Measurements from ENCODE around the gene GRHL1. TPM values are rescaled to one million over a fixed set of nuclear protein-coding genes. Genes with fewer than 3 reads are reported as not detected.

Gene GRHL1
- total RNA-seq, 1 donor from 2014 or later: 3.9 TPM

- TF ChIP-seq CTCF (conservative IDR thresholded peaks at IDR 0.05; ENCODE audit: low read depth, low read length): no peak
- no peak for DNase-seq (ENCODE audit: low read depth)
- H3K4me3 ChIP-seq (ENCODE audit: low read depth, low read length): no peak overlapping the region
These were observed 13.0 kb downstream of the GRHL1 start for GRCh38 chr2:9964334-9964980.

GRCh38 chr2:9965119-9965822 lies 13.8 kb downstream of the GRHL1 start:
- no peak for TF ChIP-seq CTCF (conservative IDR thresholded peaks at IDR 0.05; ENCODE audit: low read depth, low read length)

GRCh38 chr2:9966491-9967022 lies 15.1 kb downstream of the GRHL1 start:
- no peak for TF ChIP-seq CTCF (conservative IDR thresholded peaks at IDR 0.05; ENCODE audit: low read depth, low read length)
- H3K4me3 ChIP-seq (ENCODE audit: low read depth, low read length): no peak overlapping the region
- no peak for DNase-seq (ENCODE audit: low read depth)

More at GRCh38 chr2:9965119-9965822, 13.8 kb downstream of the GRHL1 start:
- H3K4me3 ChIP-seq (ENCODE audit: low read depth, low read length): no peak overlapping the region
- DNase-seq (ENCODE audit: low read depth): no peak

GRCh38 chr2:9967053-9967775 lies 15.7 kb downstream of the GRHL1 start:
- no peak for TF ChIP-seq CTCF (conservative IDR thresholded peaks at IDR 0.05; ENCODE audit: low read depth, low read length)
- no peak overlapping the region for H3K4me3 ChIP-seq (ENCODE audit: low read depth, low read length)
- no peak for DNase-seq (ENCODE audit: low read depth)

GRCh38 chr2:9968553-9969497 lies 17.3 kb downstream of the GRHL1 start:
- H3K4me3 ChIP-seq (ENCODE audit: low read depth, low read length): no peak overlapping the region
- TF ChIP-seq CTCF (conservative IDR thresholded peaks at IDR 0.05; ENCODE audit: low read depth, low read length): no peak
- no peak for DNase-seq (ENCODE audit: low read depth)

All from epithelial cell of proximal tubule (primary cell).